OCI-LY1 (cell line): ENCODE results near the gene PSD4.

Experiments used
- H2AFZ ChIP-seq: fragments of 200-600 bp; sonication (generic), shearing (Covaris generic); 2 replicates; pipeline ENCODE4 v1.6.0; 2014; ENCODE audit warnings: antibody characterized with exemption, mild to moderate bottlenecking, low read length
- H3F3A ChIP-seq: fragments of 200-600 bp; sonication (generic), shearing (Covaris generic); 2 replicates; pipeline ENCODE4 v1.6.0; 2014; ENCODE audit warnings: mild to moderate bottlenecking, antibody characterized with exemption, low read length, moderate library complexity; ENCODE audit not compliant: insufficient read depth
- H3K27ac ChIP-seq: fragments of 200-600 bp; sonication (generic); 2 replicates; pipeline ENCODE4 v1.5.1; 2014; ENCODE audit warnings: low read length, mixed run types, mild to moderate bottlenecking, low read depth; ENCODE audit not compliant: poor library complexity, severe bottlenecking
- H3K27me3 ChIP-seq: fragments of 200-600 bp; sonication (generic); 2 replicates; pipeline ENCODE4 v1.6.0; 2014; ENCODE audit warnings: antibody characterized with exemption, mild to moderate bottlenecking, low read length, moderate library complexity; ENCODE audit not compliant: insufficient read depth
- H3K36me3 ChIP-seq: fragments of 200-600 bp; sonication (generic); 2 replicates; pipeline ENCODE4 v1.6.1; 2014; ENCODE audit warnings: mild to moderate bottlenecking, antibody characterized with exemption, low read length, moderate library complexity, mixed read lengths; ENCODE audit not compliant: insufficient read depth
- H3K4me1 ChIP-seq: fragments of 200-600 bp; sonication (generic); 2 replicates; pipeline ENCODE4 v1.5.1; 2014; ENCODE audit warnings: mild to moderate bottlenecking, low read length, moderate library complexity; ENCODE audit not compliant: insufficient read depth, severe bottlenecking
- H3K4me2 ChIP-seq: fragments of 200-600 bp; sonication (generic), shearing (Covaris generic); 2 replicates; pipeline ENCODE4 v1.6.1; 2014; ENCODE audit warnings: low read length
- H3K4me3 ChIP-seq: fragments of 200-600 bp; sonication (generic); 2 replicates; pipeline ENCODE4 v1.5.1; 2014; ENCODE audit warnings: low read length, low read depth, mild to moderate bottlenecking, mixed read lengths; ENCODE audit not compliant: poor library complexity, severe bottlenecking
- H3K79me2 ChIP-seq: fragments of 200-600 bp; shearing (Covaris generic); 2 replicates; pipeline ENCODE4 v1.6.1; 2016; ENCODE audit warnings: mixed run types, low read length, mixed read lengths; ENCODE audit not compliant: insufficient read depth
- H3K9ac ChIP-seq: fragments of 200-600 bp; sonication (generic), shearing (Covaris generic); 2 replicates; pipeline ENCODE4 v1.6.1; 2014; ENCODE audit warnings: mild to moderate bottlenecking, low read length, mixed read lengths
- H3K9me2 ChIP-seq: fragments of 200-600 bp; sonication (generic), shearing (Covaris generic); 2 replicates; pipeline ENCODE4 v1.6.1; 2014; ENCODE audit warnings: low read depth, mild to moderate bottlenecking, low read length, mixed read lengths
- H3K9me3 ChIP-seq: fragments of 200-600 bp; shearing (Covaris generic); 2 replicates; pipeline ENCODE4 v1.6.1; 2014; ENCODE audit warnings: low read length, mixed read lengths
- H4K20me1 ChIP-seq: fragments of 200-600 bp; sonication (generic), shearing (Covaris generic); 2 replicates; pipeline ENCODE4 v1.6.0; 2016; ENCODE audit warnings: mild to moderate bottlenecking, low read length; ENCODE audit not compliant: insufficient read depth
- CTCF ChIP-seq: fragments of 200-600 bp; sonication (generic), shearing (Covaris generic); IDR thresholded peaks from 2 replicates; pipeline ENCODE4 v1.5.1; 2017; ENCODE audit warnings: mild to moderate bottlenecking, antibody characterized with exemption, low read length, moderate library complexity, mixed read lengths
- EZH2 ChIP-seq: fragments of 200-600 bp; sonication (generic), shearing (Covaris generic); IDR thresholded peaks from 2 replicates; pipeline ENCODE4 v1.8.0; 2017; ENCODE audit warnings: borderline replicate concordance, mixed run types, mild to moderate bottlenecking, antibody characterized with exemption, low read length, moderate library complexity, mixed read lengths

Gene PSD4

GRCh38 chr2:113131352-113132185 is 42.2 kb upstream of the PSD4 start:
- Histone ChIP-seq H3F3A (no peaks in the 10 kb centered on the region), H3K9ac (no peak overlapping the region), H3K9me2 (no peaks in the 10 kb centered on the region), H3K27ac (no peak overlapping the region), H3K79me2 (no peaks in the 10 kb centered on the region), H2AFZ (no peak overlapping the region), H3K4me1 (no peaks in the 10 kb centered on the region), H3K4me2 (no peak overlapping the region), H4K20me1 (no peaks in the 10 kb centered on the region), H3K4me3 (no peak overlapping the region), H3K9me3 (no peaks in the 10 kb centered on the region), H3K36me3 (no peaks in the 10 kb centered on the region), H3K27me3 (no peaks in the 10 kb centered on the region)
- TF ChIP-seq CTCF (no peak), EZH2 (no peak)

- no peak overlapping the region for H3K4me3 ChIP-seq
- no peaks in the 10 kb centered on the region for H3K27me3 ChIP-seq
- no peak overlapping the region for H3K4me2 ChIP-seq
- TF ChIP-seq EZH2 (no peak), CTCF (no peak)
- no peak overlapping the region for H2AFZ ChIP-seq
- no peaks in the 10 kb centered on the region for H3K9me2 ChIP-seq
- H3F3A ChIP-seq: no peaks in the 10 kb centered on the region
- H3K79me2 ChIP-seq: no peaks in the 10 kb centered on the region
- H3K4me1 ChIP-seq: no peaks in the 10 kb centered on the region
- H3K9me3 ChIP-seq: no peaks in the 10 kb centered on the region
- no peaks in the 10 kb centered on the region for H3K36me3 ChIP-seq
- H3K27ac ChIP-seq: no peak overlapping the region
- no peak overlapping the region for H3K9ac ChIP-seq
- no peaks in the 10 kb centered on the region for H4K20me1 ChIP-seq
Observed at GRCh38 chr2:113132414-113133021, 41.3 kb upstream of the PSD4 start.

- no peaks in the 10 kb centered on the region for H3K36me3 ChIP-seq
- H3K9me3 ChIP-seq: no peaks in the 10 kb centered on the region
Observed at GRCh38 chr2:113133704-113134598, 39.8 kb upstream of the PSD4 start.

More at GRCh38 chr2:113133704-113134598, 39.8 kb upstream of the PSD4 start:
- TF ChIP-seq CTCF (no peak), EZH2 (no peak)
- Histone ChIP-seq H2AFZ (no peak overlapping the region), H3K9ac (no peak overlapping the region), H4K20me1 (no peaks in the 10 kb centered on the region), H3K27me3 (no peaks in the 10 kb centered on the region), H3K27ac (no peak overlapping the region), H3K4me1 (peaks cover 4% of the 10 kb centered on the region), H3K4me2 (no peak overlapping the region), H3K79me2 (no peaks in the 10 kb centered on the region), H3K4me3 (no peak overlapping the region), H3K9me2 (no peaks in the 10 kb centered on the region), H3F3A (no peaks in the 10 kb centered on the region)
